Lung microvascular endothelial cell (primary cell): Measurements from ENCODE around the gene DIP2C. TPM values are rescaled to one million over a fixed set of nuclear protein-coding genes. Genes with fewer than 3 reads are reported as not detected.
A peak's percentile ranks its signal among the peaks of the same experiment; 100 is the strongest.
"Not testable (repeated sequence)": the region's sequence is repeated elsewhere in the genome, so short reads cannot be mapped to it uniquely, and the experiment has no call there.

ENCODE experiments used
- DNase-seq, 2 donors: peaks; one replicate each; pipeline versions ENCODE4 v3.0.0 to v3.0.0-alpha.2; 2010; ENCODE audit warnings: low read depth in 2 of 2
- total RNA-seq: library from RNA; depleted of rRNA; stranded (reverse); fragments of >200 nt; gene quantifications from 2 replicates; pipeline ENCODE4 v1.2.1, GENCODE V29; 2014

Gene DIP2C
- total RNA-seq, 1 donor from 2014 or later = 8.7 TPM

GRCh38 chr10:517872-518475 lies 171.5 kb downstream of the DIP2C start:
- DNase-seq = no peak

GRCh38 chr10:517241-517830 lies 172.1 kb downstream of the DIP2C start:
- DNase-seq = no peak

GRCh38 chr10:516764-517163 lies 172.7 kb downstream of the DIP2C start:
- no peak for DNase-seq

- no peak for DNase-seq
Measured at GRCh38 chr10:515674-516073, 173.8 kb downstream of the DIP2C start.

GRCh38 chr10:514137-514671 lies 175.3 kb downstream of the DIP2C start:
- DNase-seq = no peak

- no peak for DNase-seq
Measured at GRCh38 chr10:513393-513792, 176.1 kb downstream of the DIP2C start.

GRCh38 chr10:512661-513060 lies 176.8 kb downstream of the DIP2C start:
- DNase-seq = not testable (repeated sequence)

- DNase-seq = no peak
Measured at GRCh38 chr10:511849-512191, 177.6 kb downstream of the DIP2C start.

GRCh38 chr10:511101-511848 lies 178.2 kb downstream of the DIP2C start:
- DNase-seq = peak; percentile 94 to 95

- DNase-seq = no peak
Measured at GRCh38 chr10:510415-510881, 179.0 kb downstream of the DIP2C start.

GRCh38 chr10:509361-510102 lies 179.9 kb downstream of the DIP2C start:
- no peak for DNase-seq

GRCh38 chr10:508726-509125 lies 180.7 kb downstream of the DIP2C start:
- DNase-seq = no peak

- DNase-seq = no peak
Measured at GRCh38 chr10:507908-508444, 181.5 kb downstream of the DIP2C start.

- DNase-seq = no peak
Measured at GRCh38 chr10:507355-507699, 182.1 kb downstream of the DIP2C start.

GRCh38 chr10:506451-507354 lies 182.8 kb downstream of the DIP2C start:
- DNase-seq = no peak

- no peak for DNase-seq
Measured at GRCh38 chr10:505419-505818, 184.0 kb downstream of the DIP2C start.

- no peak for DNase-seq
Measured at GRCh38 chr10:504806-505205, 184.7 kb downstream of the DIP2C start.

- DNase-seq = no peak
Measured at GRCh38 chr10:504121-504611, 185.3 kb downstream of the DIP2C start.

GRCh38 chr10:501596-501995 lies 187.9 kb downstream of the DIP2C start:
- DNase-seq = no peak

- peak; percentile 33 to 57 for DNase-seq
Measured at GRCh38 chr10:500876-501275, 188.6 kb downstream of the DIP2C start.

GRCh38 chr10:499991-500390 lies 189.5 kb downstream of the DIP2C start:
- DNase-seq = no peak
